Eye (tissue), 1 donor: ENCODE results near the gene WDR7.
A peak's percentile ranks its signal among the peaks of the same experiment; 100 is the strongest.

ENCODE experiments used
- DNase-seq: peaks from one replicate; pipeline ENCODE4 v3.0.0-alpha.2; 2015

Gene WDR7

DNA sequence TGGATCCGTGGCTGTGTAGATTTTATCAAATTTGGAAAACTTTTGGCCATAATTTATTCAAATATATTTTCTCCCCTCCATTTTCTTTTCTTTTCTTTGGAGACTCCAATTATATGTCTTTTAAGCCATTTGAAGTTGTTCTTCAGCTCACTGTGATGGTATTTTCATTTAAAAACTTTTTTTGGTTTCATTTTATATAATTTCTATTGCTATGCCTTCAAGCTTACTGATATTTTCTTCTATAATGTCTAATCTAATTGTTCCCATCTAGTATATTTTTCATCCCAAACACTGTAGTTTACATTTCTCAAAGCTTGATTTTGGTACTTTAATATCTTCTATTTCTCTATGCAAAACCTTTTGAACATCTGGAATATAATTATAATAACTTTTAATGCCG, 72.5 kb downstream of the WDR7 start:
- no peak for DNase-seq

DNA sequence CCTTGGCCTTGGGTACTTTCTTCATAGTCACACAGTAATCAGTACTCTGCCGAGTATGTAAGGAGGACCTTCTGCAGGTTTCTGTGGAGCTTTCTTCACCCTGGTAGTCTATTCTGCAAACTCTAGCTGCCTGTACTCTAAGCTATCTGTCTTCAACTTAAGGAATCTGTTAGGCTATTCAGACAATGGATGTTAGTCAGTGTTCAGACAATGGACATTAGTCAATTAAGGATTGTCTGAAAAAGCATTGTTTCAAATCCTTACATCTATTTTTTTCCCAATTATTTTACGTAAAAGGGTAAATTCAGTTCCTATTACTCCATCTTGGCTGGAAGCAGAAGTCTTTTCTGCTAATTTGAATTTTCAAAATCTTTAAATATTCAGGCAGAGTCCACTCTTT, 75.7 kb downstream of the WDR7 start:
- DNase-seq, result no peak

DNA sequence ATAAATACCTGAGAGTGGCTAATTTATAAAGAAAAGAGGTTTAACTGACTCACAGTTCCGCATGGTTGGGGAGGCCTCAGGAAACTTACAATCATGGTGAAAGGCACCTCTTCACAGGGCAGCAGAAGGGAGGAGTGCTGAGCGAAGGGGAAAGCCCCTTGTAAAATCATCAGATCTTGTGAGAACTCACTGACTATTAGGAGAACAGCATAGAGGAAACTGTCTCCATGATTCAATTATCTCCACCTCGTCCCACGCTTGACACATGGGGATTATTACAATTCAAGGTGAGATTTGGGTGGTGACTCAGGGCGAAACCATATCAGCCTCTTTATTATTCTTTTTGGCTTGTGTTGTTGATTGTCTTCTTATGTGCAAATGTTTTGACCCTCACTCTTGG, 76.2 kb downstream of the WDR7 start:
- DNase-seq, result no peak

DNA sequence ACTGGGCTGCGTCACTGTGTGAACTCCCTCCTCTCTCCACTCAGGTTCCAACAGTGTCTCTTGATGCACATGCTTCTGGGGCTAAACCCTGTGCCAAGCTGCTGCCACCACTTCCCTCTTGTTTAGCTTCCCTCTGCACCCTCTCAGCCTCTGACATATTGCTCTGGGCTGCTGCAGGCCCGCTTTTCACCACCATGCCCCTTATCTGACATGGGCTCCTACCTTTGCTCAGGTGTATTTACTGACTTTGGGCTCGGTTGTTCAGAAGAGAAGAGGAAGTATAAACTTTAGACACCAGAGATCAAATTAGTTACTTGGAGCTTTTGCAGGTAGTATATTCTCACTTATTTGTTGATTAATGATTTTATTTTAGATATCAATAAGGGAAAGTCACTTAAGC, 77.6 kb downstream of the WDR7 start:
- DNase-seq, result no peak

DNA sequence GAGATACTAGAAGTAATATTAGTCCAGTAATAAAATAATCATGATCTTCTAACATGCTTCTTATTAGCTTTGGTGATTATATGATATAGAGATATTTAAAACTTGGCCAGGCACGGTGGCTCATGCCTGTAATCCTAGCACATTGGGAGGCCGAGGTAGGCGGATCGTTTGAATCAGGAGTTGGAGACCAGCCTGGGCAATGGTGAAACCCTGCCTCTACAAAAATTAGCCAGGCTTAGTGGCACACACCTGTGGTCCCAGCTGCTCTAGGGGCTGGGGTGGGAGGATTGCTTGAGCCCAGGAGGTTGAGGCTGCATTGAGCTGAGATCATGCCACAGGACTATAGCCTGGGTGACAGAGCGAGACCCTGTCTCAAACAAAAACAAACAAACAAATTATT, 87.0 kb downstream of the WDR7 start:
- DNase-seq, result no peak

DNA sequence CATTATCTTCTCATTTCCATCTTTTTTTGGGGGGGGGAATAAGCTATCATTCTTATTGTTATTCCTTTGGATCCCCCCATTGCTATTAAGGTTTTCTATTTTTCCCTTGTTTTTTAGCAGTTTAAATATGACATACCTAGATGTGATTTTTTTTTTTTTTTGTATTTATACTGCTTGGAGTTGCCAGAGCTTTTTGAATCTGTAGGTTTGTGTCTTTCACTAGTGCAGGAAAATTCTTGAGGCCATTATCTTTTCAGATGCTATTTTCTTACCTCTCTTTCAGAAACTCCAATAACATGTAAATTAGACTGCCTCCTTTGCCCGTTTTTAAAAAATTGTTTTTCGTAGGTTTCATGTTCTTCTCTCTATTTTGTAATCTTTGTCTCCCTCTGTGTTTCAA, 88.6 kb downstream of the WDR7 start:
- no peak for DNase-seq

DNA sequence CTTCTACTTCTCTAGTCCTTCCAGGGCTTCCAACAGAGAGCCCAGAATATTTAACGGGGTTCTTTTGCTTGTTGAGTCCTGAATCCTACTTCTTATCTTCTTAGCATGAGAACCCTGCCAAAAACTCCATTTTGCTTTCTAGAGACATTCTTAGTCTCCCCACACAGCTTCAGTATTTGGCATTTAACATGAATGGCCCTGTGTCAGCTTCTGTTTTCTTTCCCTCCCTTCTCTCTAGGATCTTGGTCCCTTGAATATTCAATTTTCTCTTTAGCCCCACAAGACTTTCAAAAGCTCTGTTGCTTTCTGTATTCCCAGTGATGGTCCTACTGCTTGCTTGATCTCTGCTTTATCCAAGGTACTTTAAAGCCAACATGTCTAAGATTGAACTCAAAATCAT, 89.5 kb downstream of the WDR7 start:
- DNase-seq, result no peak

DNA sequence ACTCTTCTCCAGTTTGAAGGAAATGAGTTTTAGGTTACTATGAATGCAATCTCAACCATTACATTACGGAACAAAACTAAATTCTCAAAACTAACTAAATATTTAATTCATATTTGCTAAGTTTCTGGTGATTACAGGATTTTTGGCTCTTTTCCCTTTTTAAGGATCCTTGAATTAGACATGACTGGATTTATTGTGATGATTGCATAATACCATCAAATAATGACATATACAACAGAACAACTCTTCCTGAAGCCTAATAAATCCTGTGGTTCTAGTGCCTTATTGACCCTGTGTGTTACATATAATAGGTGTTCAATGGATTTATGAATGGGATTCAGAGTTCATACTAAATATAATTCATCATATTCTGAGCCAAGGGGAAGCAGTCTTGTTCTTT, 90.5 kb downstream of the WDR7 start:
- DNase-seq, result no peak

DNA sequence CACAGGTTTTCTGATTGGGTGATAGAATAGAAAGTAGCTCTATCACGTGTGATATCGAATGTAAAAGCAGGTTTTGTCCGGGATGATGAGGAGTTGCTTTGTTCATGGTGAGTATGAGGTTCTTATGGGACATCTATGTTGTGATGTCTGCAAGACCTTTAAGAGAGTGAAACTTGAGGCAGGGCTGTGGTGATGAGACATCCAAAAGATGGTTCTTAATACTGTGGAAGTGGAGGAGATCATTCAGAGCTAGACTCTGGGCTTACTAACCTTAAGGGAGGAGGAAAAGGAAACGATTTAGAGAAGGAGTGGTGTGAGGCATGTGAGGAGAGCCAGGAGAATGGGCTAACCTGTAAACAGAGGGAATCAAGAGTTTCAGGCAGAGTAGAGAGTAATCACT, 92.0 kb downstream of the WDR7 start:
- DNase-seq, result no peak

DNA sequence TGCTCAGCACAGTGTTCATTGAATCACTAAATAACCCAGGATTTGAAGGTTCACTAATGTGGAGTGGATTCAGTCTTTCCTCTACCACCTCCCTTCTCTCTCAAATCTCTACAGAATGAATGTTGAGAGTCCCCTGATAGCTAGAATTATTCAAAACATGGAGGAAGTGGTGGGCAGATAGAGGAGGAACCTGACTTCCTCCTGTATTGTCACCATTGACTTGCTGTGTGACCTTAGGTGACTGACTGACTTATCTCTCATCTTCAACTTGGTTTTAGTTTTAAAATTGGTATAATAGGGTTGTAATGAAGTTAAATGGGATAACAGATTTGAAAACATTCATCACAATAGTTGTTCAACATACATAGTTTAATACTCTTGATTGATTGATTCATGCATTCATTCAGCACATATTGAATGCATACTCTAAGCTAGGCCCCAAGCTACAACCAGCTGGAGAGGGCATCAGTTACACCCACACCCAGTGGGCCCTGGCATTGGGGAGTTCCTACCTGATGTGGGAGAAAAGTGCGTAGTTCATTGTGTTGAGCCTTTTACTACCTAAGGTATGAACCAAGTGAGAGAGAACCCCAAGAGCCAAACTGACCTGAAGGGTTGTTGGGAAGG, 96.0 kb downstream of the WDR7 start:
- no peak for DNase-seq

DNA sequence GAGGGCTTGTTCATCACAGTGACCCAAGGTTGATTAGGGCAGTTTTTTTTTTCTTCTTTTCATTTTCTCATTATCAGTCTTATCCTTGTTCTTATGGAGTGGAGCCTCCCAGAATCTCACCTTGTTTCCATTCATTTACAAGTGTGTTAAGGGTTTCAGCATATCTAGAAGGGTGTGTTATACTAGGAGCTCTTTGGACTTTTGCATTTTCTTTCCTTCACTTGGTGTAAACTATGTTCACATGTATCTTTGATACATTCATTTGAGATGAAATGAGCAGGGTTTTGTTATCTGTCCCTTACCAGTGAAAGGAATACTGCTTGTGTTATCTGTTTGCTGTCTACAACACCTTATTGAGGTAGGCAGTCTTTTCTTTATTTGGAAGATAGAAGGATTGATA, 96.7 kb downstream of the WDR7 start:
- no peak for DNase-seq

DNA sequence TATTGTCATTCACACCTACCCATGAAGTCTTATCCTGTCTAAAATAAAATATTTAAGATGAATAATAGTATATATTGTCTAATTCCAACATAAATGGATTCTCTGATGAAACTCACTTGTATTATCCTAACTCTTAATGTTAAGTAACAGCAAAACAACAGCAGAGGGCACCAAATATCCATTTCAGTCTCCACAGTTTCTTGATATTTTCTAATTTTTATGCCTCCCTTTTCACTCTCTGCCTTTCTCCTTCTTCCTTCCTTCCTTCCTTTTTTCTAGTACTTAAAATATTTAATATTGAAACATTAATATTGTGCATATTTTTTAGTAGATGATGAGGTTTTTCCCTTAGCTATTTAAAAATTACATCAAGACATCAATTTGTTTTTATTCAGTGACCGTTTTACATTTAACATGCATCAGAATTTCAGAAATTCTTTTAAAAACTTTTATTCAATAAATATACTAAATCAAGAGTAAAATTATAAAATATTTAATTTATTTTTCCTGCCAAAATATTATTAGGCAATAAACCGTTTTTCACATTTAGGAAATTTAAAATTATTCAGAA, 97.6 kb downstream of the WDR7 start:
- DNase-seq, result peak; percentile 79

DNA sequence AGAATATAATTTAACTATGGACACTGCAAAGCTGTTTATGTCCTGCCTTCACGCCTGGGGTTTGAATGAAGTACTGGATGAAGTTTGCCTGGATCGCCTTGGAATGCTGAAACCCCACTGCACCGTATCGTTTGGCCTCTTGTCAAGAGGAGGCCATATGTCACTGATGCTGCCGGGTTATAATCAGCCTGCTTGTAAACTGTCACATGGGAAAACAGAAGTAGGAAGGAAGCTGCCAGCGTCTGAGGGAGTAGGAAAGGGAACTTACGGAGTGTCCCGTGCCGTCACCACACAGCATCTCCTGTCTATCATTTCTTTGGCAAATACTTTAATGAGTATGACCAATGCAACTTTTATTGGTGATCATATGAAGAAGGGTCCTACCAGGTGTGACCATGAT, 105.8 kb downstream of the WDR7 start:
- peak; percentile 41 for DNase-seq

DNA sequence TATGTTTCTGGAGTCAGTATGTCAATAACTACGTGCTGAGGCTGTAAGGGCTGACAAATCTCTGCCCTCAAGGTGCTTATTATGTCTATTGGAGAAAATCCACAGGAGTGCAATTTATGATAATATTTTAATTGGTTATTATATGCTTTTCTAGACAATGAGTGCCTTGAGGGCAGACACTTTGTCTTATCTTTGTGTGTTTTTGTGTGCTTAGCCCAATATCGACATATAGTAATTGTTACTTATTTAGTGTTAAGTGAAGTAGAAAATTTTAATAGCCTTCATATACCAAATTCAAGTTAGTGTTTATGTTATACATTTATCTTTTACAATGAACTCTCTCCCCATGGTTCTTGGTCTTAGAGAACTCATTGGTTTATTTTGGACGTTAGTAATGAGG, 118.9 kb downstream of the WDR7 start:
- no peak for DNase-seq

DNA sequence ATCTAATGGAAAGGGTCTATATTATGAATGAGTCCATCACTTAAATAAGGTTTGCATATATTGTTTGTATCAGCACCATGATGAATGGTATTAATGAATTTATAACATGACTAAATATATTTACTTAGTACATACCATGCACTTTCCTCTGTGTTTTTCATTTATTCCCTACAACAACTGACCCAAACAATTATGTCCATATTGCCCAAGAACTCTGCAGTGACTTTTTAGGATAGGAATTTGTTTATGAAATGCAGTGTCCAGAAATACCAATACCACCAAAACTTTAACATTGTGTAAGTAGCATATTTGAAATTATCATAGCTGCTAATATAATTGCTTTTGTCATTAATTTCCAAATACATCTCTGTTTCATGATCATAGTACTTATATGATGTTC, 119.7 kb downstream of the WDR7 start:
- no peak for DNase-seq

DNA sequence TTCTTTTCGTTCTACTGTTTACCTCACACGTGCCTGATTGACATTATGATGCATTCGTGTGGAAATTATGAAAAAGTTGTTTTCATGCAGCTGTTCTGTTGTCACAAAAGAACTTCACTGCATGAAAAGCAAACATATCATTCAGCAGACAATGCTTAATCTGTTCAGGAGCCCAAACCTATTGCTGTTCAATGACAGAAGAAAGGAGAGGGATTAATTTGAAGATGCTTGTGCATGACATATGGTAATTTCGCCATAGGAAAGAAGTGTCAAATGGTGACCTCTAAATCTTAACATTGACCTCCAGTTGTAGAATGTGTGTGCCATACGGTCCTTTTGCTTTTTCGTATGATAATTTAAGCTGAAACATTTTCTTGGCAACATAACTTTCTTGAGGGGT, 124.5 kb downstream of the WDR7 start:
- DNase-seq, result peak; percentile 62

DNA sequence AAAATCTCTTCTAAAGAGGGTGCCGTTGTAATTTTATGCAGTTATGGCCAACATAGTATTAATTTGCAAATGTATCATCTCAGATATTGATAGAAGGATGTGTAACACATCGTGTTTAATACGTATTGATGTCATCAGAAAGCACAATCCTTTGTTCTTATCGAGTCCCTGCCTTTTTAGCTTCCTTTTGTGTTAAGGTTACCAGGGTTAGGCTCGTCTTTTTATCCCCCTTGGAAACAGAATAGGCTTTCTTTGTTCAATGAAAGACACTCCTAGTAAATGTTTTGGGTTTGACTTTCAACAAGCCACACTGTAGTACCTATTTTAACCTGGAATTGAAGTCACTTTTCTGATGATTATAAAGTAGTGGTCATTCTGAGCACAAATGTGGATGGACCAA, 136.2 kb downstream of the WDR7 start:
- no peak for DNase-seq

DNA sequence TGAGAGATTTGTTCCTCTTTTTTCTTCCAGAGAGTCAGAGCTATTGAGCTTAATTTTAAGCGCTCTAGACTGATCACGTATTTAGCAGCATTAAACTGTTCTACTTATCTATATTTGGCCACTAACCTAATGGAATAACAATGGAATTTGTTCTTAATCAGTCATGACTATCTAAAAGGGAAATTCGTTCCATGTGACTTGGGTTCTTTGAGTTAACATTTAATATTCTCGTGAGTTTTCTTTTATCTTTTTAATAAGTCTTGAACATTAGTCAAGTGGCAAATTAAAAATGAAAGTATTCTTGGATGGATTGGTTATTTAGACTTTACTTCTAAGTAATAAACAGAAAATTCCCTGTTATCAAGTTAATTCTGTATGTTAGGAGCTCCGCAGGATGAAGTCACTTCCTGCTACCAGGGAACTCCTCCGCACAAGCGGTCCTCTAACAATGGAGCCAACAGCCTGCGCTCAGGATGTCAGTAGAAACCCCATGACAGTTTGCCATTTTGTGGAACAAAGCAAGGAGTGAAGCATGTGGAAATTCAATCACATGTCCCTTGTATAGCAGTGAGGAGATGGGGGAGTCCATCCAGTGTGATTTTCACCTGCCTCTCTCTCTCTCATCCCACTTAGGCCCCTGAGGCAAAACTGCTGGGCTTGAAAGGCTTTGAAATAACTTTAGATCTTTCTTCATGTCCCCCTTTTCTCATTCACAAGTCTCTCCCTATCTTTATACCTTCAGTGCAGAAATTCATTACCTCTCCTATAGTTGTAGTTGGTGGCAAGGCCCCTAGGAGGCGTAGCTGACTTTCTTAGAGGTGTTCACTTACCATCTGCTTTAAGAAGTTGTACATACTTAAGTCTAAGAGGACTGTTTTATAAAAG, 138.1 kb downstream of the WDR7 start:
- DNase-seq, result no peak

DNA sequence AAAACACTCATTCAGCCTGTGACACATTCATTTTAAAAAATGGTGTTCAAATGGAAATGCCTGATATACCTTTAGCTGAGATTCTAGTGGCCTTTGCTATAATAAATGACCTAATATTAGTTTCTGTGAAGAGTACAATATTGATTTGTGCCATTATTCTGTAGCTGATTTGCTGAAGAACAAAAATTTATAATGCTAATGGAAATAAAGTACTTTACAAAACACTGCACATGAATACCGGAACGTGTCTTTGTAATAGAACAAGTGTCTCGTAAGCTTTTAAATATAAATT, 138.7 kb downstream of the WDR7 start:
- no peak for DNase-seq

DNA sequence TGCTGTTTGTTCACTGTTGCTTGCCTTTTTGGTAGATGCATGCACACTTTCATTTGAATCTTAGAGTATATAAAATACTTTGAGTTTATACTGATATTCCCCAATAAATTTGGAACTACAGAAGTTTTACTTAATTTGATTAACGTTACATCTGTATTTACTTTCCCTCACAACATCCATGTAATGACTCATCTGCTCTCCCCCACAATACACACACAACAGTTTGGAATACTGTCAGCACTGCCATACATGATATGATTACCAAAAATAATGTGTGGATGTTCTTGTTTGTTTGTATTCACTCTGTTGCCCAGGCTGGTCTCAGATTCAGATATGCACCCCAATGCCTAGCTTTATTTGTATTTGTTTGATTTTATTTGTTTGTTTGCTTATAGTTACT, 144.2 kb downstream of the WDR7 start:
- DNase-seq, result no peak

DNA sequence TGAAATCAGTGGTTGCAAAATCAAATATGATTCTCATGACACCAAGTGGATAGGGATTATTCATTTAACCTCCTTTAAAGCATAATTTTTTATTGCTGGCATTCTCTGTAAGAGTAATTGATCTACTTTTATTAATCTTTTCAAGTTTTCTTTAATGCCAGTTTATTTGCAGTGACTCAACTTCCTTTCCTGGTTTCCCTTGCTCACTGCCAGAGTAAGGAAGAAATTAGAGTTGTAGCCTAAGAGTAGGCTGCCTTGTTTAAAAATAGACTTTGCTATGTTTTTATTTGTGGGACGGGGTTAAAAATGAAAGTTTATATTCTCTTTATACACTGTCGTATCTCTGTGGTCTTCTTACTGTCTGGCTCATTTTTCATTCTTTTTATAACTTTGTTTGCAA, 148.6 kb downstream of the WDR7 start:
- DNase-seq, result no peak

DNA sequence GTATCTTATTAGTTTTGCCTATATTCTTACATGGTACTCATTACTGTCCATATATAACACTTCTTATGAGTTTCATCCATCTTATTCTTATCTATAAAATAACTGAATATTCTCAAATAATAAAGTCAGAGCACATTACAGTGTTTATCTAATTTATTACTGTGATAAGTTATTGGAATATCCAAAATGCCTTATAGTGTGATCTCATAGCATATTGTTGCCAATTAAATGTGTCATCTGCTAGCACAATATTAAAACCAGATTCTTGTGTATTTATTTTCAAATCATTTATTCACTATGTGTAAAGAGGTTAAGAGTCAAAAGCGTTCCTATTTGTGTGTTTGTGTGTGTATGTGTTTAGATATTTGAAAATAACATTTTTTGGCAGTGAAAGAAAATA, 151.9 kb downstream of the WDR7 start:
- DNase-seq, result no peak

DNA sequence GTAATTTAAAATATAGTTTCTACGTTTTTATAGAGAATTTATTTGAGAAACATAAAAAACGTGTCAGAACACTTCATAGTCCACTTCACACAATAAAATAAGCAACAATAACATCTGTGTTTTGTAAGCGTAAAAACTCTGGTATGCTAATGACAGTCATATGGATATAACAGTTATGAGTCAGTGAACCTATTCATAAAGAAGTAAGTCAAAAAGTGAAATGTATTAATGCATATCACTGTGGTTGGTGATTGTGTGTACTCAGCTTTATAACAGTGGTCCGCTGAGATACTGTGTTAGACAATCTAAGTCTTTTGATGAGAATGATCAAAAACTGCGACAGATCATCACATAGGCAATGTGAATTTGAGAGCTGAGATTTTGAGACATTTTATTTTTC, 153.2 kb downstream of the WDR7 start:
- DNase-seq, result no peak

DNA sequence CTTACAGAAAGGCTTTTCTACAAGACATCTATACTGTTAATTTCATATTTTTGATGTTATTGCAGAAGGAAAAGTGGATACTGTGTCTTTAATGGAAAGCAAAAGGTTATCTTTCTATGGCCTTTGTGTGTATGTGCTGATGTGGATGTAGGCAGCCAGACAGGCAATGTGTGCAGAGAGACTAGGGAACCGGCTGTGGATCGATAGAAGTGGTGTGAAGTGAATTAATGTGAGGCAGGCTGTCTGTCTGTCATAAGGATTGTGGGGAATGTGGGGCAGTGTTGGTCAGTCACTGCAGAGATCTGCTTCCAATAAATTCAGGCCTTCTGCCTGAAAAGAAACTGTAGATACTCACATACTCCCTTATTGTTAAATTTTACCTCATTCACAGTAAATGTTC, 156.7 kb downstream of the WDR7 start:
- DNase-seq, result peak; percentile 64

DNA sequence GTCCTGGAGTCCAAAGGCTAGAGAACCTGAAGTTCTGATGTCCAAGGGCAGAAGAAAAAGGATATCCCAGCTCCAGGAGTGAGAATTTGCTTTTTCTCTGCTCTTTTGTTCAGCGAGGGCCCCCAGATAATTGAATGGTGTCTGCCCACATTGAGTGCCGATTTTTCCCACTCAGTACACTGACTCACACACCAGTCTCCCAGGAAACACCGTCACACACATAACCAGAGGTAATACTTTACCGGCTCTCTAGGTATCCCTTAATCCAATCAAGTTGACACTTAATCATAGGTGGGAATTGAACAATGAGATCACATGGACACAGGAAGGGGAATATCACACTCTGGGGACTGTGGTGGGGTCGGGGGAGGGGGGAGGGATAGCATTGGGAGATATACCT, 161.5 kb downstream of the WDR7 start:
- DNase-seq, result no peak
